H9 (cell line): Measurements from ENCODE around the gene GM2A. TPM values are rescaled to one million over a fixed set of nuclear protein-coding genes. Genes with fewer than 3 reads are reported as not detected.

Source experiments
- DNase-seq: peaks from one replicate; pipeline ENCODE4 v3.0.0-alpha.2; 2017
- H2AFZ ChIP-seq: one replicate; pipeline ENCODE4 v1.6.1; 2013; ENCODE audit warnings: mild to moderate bottlenecking, low read length, control low read depth, moderate library complexity
- H2AK5ac ChIP-seq: 2 replicates; pipeline ENCODE4 v1.6.1; 2013; ENCODE audit warnings: low read length, control low read depth, mixed read lengths; ENCODE audit not compliant: insufficient read length
- H2BK120ac ChIP-seq: one replicate; pipeline ENCODE4 v1.6.1; 2013; ENCODE audit warnings: low read depth, mild to moderate bottlenecking, low read length, control low read depth, inconsistent platforms; ENCODE audit not compliant: poor library complexity, severe bottlenecking
- H2BK12ac ChIP-seq: 2 replicates; pipeline ENCODE4 v1.6.1; 2013; ENCODE audit warnings: low read length, control low read depth, mixed read lengths, low read depth; ENCODE audit not compliant: insufficient read length
- H2BK15ac ChIP-seq: 2 replicates; pipeline ENCODE4 v1.6.1; 2013; ENCODE audit warnings: low read depth, low read length, control low read depth
- H2BK20ac ChIP-seq: one replicate; pipeline ENCODE4 v1.6.1; 2013; ENCODE audit warnings: low read depth, mild to moderate bottlenecking, low read length, control low read depth, inconsistent platforms; ENCODE audit not compliant: poor library complexity, severe bottlenecking
- H2BK5ac ChIP-seq: 2 replicates; pipeline ENCODE4 v1.6.1; 2013; ENCODE audit warnings: low read length, control low read depth, mixed read lengths; ENCODE audit not compliant: insufficient read length
- H3K14ac ChIP-seq: 2 replicates; pipeline ENCODE4 v1.6.1; 2013; ENCODE audit warnings: low read length, control low read depth; ENCODE audit not compliant: insufficient read depth
- H3K18ac ChIP-seq: 2 replicates; pipeline ENCODE4 v1.6.1; 2013; ENCODE audit warnings: low read depth, mild to moderate bottlenecking, mixed read lengths, low read length, control low read depth; ENCODE audit not compliant: insufficient read length
- H3K23ac ChIP-seq: 2 replicates; pipeline ENCODE4 v1.6.1; 2013; ENCODE audit warnings: low read length, control low read depth, mixed read lengths, low read depth; ENCODE audit not compliant: insufficient read length
- H3K23me2 ChIP-seq: 2 replicates; pipeline ENCODE4 v1.6.1; 2013; ENCODE audit warnings: low read depth, mild to moderate bottlenecking, mixed read lengths, low read length, control low read depth; ENCODE audit not compliant: insufficient read length, poor library complexity, severe bottlenecking
- H3K27ac ChIP-seq: 2 replicates; pipeline ENCODE4 v1.5.1; 2013; ENCODE audit warnings: low read length, control low read depth, mixed read lengths, low read depth; ENCODE audit not compliant: insufficient read length
- H3K27me3 ChIP-seq: 2 replicates; pipeline ENCODE4 v1.6.1; 2013; ENCODE audit warnings: low read length, control low read depth, inconsistent platforms; ENCODE audit not compliant: insufficient read depth
- H3K4ac ChIP-seq: 2 replicates; pipeline ENCODE4 v1.6.1; 2013; ENCODE audit warnings: low read depth, mild to moderate bottlenecking, control low read depth, inconsistent platforms, low read length, moderate library complexity
- H3K4me1 ChIP-seq: 2 replicates; pipeline ENCODE4 v1.6.1; 2013; ENCODE audit warnings: low read length, control low read depth, inconsistent platforms; ENCODE audit not compliant: insufficient read depth
- H3K4me2 ChIP-seq: 2 replicates; pipeline ENCODE4 v1.6.1; 2013; ENCODE audit warnings: low read length, control low read depth, mixed read lengths; ENCODE audit not compliant: insufficient read length, insufficient read depth
- H3K56ac ChIP-seq: 2 replicates; pipeline ENCODE4 v1.6.1; 2013; ENCODE audit warnings: low read depth, mild to moderate bottlenecking, mixed read lengths, low read length, control low read depth; ENCODE audit not compliant: insufficient read length
- H3K79me1 ChIP-seq: 2 replicates; pipeline ENCODE4 v1.6.1; 2013; ENCODE audit warnings: low read depth, mild to moderate bottlenecking, moderate library complexity, low read length, control low read depth, inconsistent platforms; ENCODE audit not compliant: insufficient read depth, poor library complexity, severe bottlenecking
- H3K79me2 ChIP-seq: 2 replicates; pipeline ENCODE4 v1.6.1; 2013; ENCODE audit warnings: low read length, control low read depth, inconsistent platforms; ENCODE audit not compliant: insufficient read depth
- H3K9ac ChIP-seq: 2 replicates; pipeline ENCODE4 v1.6.1; 2013; ENCODE audit warnings: low read length, control low read depth, mixed read lengths; ENCODE audit not compliant: insufficient read length; ENCODE audit errors: extremely low read depth
- H3K9me3 ChIP-seq: one replicate; pipeline ENCODE4 v1.6.1; 2013; ENCODE audit warnings: low read depth, low read length, inconsistent platforms; ENCODE audit not compliant: control insufficient read depth
- H3T11ph ChIP-seq: one replicate; pipeline ENCODE4 v1.6.1; 2013; ENCODE audit warnings: mild to moderate bottlenecking, low read length, control low read depth, inconsistent platforms
- H4K20me1 ChIP-seq: one replicate; pipeline ENCODE4 v1.6.1; 2013; ENCODE audit not compliant: control insufficient read depth, insufficient read length, insufficient read depth
- H4K5ac ChIP-seq: 2 replicates; pipeline ENCODE4 v1.6.1; 2013; ENCODE audit warnings: low read depth, mild to moderate bottlenecking, mixed read lengths, low read length, control low read depth; ENCODE audit not compliant: insufficient read length
- H4K8ac ChIP-seq: replicated peaks from 2 replicates; pipeline ENCODE4 v1.6.1; 2013; ENCODE audit warnings: low read length, control low read depth, mixed read lengths, low read depth; ENCODE audit not compliant: insufficient read length
- H4K91ac ChIP-seq: 2 replicates; pipeline ENCODE4 v1.6.1; 2013; ENCODE audit warnings: low read depth, mild to moderate bottlenecking, moderate library complexity, mixed read lengths, low read length, control low read depth; ENCODE audit not compliant: insufficient read length
- H3K27ac Mint-ChIP-seq, 3 experiments: 2 replicates in 2 of 3; 3 replicates in 1 of 3; pipeline ENCODE4 v1.8.0; 2020 to 2021; ENCODE audit warnings: mixed read lengths in 3 of 3, mild to moderate bottlenecking in 1 of 3, moderate library complexity in 1 of 3
- H3K27me3 Mint-ChIP-seq: 2 replicates; pipeline ENCODE4 v1.8.0; 2021; ENCODE audit warnings: low read depth, mild to moderate bottlenecking, moderate library complexity, mixed read lengths
- H3K36me3 Mint-ChIP-seq, 3 experiments: 2 replicates in 2 of 3; 3 replicates in 1 of 3; pipeline ENCODE4 v1.8.0; 2020 to 2021; ENCODE audit warnings: low read depth in 3 of 3, mixed read lengths in 3 of 3; ENCODE audit not compliant: insufficient read depth in 1 of 3
- H3K4me1 Mint-ChIP-seq, 2 experiments: 2 replicates each; pipeline ENCODE4 v1.8.0; 2020; ENCODE audit warnings: mixed read lengths in 2 of 2
- H3K4me3 Mint-ChIP-seq, 2 experiments: 2 replicates in 1 of 2; 3 replicates in 1 of 2; pipeline ENCODE4 v1.8.0; 2020 to 2021; ENCODE audit warnings: mild to moderate bottlenecking in 2 of 2, mixed read lengths in 2 of 2, moderate library complexity in 1 of 2
- H3K9me3 Mint-ChIP-seq, 2 experiments: 2 replicates in 1 of 2; 3 replicates in 1 of 2; pipeline ENCODE4 v1.8.0; 2020; ENCODE audit warnings: mild to moderate bottlenecking in 2 of 2, mixed read lengths in 2 of 2, moderate library complexity in 1 of 2
- WGBS: extraction: QIAGEN DNeasy Blood & Tissue Kit; methylation state at CpG from one replicate; pipeline ENCODE4 v1.1.7; 2013; ENCODE audit warnings: missing lambda C conversion rate, low lambda C conversion rate, mixed read lengths; ENCODE audit not compliant: insufficient read length; ENCODE audit errors: extremely low coverage; 5-methylcytosine and 5-hydroxymethylcytosine counted together
- total RNA-seq: library from RNA; stranded (reverse); gene quantifications from 2 replicates; pipeline ENCODE4 v1.2.1, GENCODE V29; 2021
- TF ChIP-seq, protein P1 (sequence below): fragments of 200-600 bp; sonication (generic); conservative IDR thresholded peaks from 3 replicates; pipeline ENCODE4 v1.8.0; 2021; ENCODE audit warnings: antibody characterized with exemption, mild to moderate bottlenecking

GM2A gene
- total RNA-seq, 1 experiment from 2014 or later: 27.8 TPM

DNA sequence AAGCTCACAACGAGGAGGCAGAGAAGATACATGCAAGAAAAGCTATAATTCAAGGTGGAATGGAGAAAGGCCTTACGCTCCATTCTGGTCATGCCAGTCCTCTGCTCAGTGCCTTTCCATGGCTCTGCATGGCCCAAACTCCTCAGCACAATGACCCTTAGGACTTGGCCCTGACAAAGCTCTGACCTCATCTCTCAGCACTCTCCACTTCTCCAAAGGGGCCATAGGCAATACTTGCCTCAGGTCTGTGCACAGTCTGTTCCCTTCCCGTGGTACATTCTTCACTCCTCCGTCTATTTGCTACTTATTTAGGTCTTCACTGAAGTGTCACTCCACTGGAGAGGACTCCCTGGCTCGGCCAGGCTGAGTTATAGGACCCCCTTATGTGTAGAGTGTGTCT, 25.9 kb downstream of the GM2A start:
- H2BK5ac ChIP-seq: no peak overlapping the region
- no peak overlapping the region for H3K23ac ChIP-seq
- H2BK15ac ChIP-seq: no peak overlapping the region
- H2AK5ac ChIP-seq: no peak overlapping the region
- no peaks in the 10 kb centered on the region for H3K36me3 Mint-ChIP-seq
- TF ChIP-seq, protein P1, sequence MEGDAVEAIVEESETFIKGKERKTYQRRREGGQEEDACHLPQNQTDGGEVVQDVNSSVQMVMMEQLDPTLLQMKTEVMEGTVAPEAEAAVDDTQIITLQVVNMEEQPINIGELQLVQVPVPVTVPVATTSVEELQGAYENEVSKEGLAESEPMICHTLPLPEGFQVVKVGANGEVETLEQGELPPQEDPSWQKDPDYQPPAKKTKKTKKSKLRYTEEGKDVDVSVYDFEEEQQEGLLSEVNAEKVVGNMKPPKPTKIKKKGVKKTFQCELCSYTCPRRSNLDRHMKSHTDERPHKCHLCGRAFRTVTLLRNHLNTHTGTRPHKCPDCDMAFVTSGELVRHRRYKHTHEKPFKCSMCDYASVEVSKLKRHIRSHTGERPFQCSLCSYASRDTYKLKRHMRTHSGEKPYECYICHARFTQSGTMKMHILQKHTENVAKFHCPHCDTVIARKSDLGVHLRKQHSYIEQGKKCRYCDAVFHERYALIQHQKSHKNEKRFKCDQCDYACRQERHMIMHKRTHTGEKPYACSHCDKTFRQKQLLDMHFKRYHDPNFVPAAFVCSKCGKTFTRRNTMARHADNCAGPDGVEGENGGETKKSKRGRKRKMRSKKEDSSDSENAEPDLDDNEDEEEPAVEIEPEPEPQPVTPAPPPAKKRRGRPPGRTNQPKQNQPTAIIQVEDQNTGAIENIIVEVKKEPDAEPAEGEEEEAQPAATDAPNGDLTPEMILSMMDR: no peak
- H4K8ac ChIP-seq: no peak overlapping the region
- no peaks in the 10 kb centered on the region for H3K23me2 ChIP-seq
- no peak overlapping the region for H3K27ac Mint-ChIP-seq
- H3K4me2 ChIP-seq: no peak overlapping the region
- no peaks in the 10 kb centered on the region for H3K27me3 ChIP-seq
- H3T11ph ChIP-seq: no peak overlapping the region
- H3K79me2 ChIP-seq: no peaks in the 10 kb centered on the region
- no peaks in the 10 kb centered on the region for H3K9me3 Mint-ChIP-seq
- no peaks in the 10 kb centered on the region for H3K9me3 ChIP-seq
- H3K9ac ChIP-seq: no peak overlapping the region
- no peak overlapping the region for H2BK20ac ChIP-seq
- WGBS: no CpG with 5 or more reads among the region's 5 CpGs
- H4K5ac ChIP-seq: no peak overlapping the region
- no peak overlapping the region for H3K4ac ChIP-seq
- H2BK120ac ChIP-seq: no peak overlapping the region
- no peak overlapping the region for H3K18ac ChIP-seq
- H3K4me3 Mint-ChIP-seq: no peak overlapping the region
- no peaks in the 10 kb centered on the region for H3K79me1 ChIP-seq
- no peak overlapping the region for H3K56ac ChIP-seq
- H3K4me1 ChIP-seq: no peaks in the 10 kb centered on the region
- H3K27me3 Mint-ChIP-seq: peaks cover 8% of the 10 kb centered on the region
- no peak overlapping the region for H3K14ac ChIP-seq
- DNase-seq: no peak
- no peaks in the 10 kb centered on the region for H4K20me1 ChIP-seq
- H3K4me1 Mint-ChIP-seq: 0 out of 4 replicates have a peak, but pooled peaks cover 0 to 5% of the 10 kb centered on the region in 2 experiments
- no peak overlapping the region for H3K27ac ChIP-seq
- H4K91ac ChIP-seq: no peak overlapping the region
- no peak overlapping the region for H2BK12ac ChIP-seq
- no peak overlapping the region for H2AFZ ChIP-seq
